ENCODE data around the gene SYT1.

Gene SYT1

GRCh38 chr12:79452906-79453305, 588.3 kb downstream of the SYT1 start:
- H3K4me3 ChIP-seq (ENCODE audit: low read depth, low read length) = no peak overlapping the region
- no peak overlapping the region for H3K27ac ChIP-seq (ENCODE audit: low read depth, low read length)
- H3K9me3 ChIP-seq (ENCODE audit: control insufficient read depth, insufficient read depth, low read length) = no peaks in the 10 kb centered on the region
- no peaks in the 10 kb centered on the region for H3K36me3 ChIP-seq (ENCODE audit: control insufficient read depth, insufficient read depth, low read length)
- H3K4me1 ChIP-seq (ENCODE audit: control insufficient read depth, insufficient read depth, low read length) = peaks cover 27% of the 10 kb centered on the region
- no peak overlapping the region for H3K9ac ChIP-seq (ENCODE audit: low read depth, low read length)
- H3K27me3 ChIP-seq (ENCODE audit: control insufficient read depth, insufficient read depth, low read length) = no peaks in the 10 kb centered on the region

GRCh38 chr12:79453820-79454219, 589.2 kb downstream of the SYT1 start:
- H3K27me3 ChIP-seq (ENCODE audit: control insufficient read depth, insufficient read depth, low read length) = no peaks in the 10 kb centered on the region
- H3K27ac ChIP-seq (ENCODE audit: low read depth, low read length) = no peak overlapping the region
- H3K4me3 ChIP-seq (ENCODE audit: low read depth, low read length) = no peak overlapping the region
- no peak overlapping the region for H3K9ac ChIP-seq (ENCODE audit: low read depth, low read length)
- H3K36me3 ChIP-seq (ENCODE audit: control insufficient read depth, insufficient read depth, low read length) = no peaks in the 10 kb centered on the region
- H3K9me3 ChIP-seq (ENCODE audit: control insufficient read depth, insufficient read depth, low read length) = no peaks in the 10 kb centered on the region
- H3K4me1 ChIP-seq (ENCODE audit: control insufficient read depth, insufficient read depth, low read length) = peaks cover 27% of the 10 kb centered on the region

- Histone ChIP-seq H3K27me3 (ENCODE audit: control insufficient read depth, insufficient read depth, low read length) (no peaks in the 10 kb centered on the region), H3K4me3 (ENCODE audit: low read depth, low read length) (no peak overlapping the region), H3K27ac (ENCODE audit: low read depth, low read length) (no peak overlapping the region), H3K36me3 (ENCODE audit: control insufficient read depth, insufficient read depth, low read length) (no peaks in the 10 kb centered on the region), H3K9me3 (ENCODE audit: control insufficient read depth, insufficient read depth, low read length) (no peaks in the 10 kb centered on the region), H3K4me1 (ENCODE audit: control insufficient read depth, insufficient read depth, low read length) (peaks cover 27% of the 10 kb centered on the region), H3K9ac (ENCODE audit: low read depth, low read length) (no peak overlapping the region)
Measured at GRCh38 chr12:79454338-79454843, 589.8 kb downstream of the SYT1 start.

- Histone ChIP-seq H3K9me3 (ENCODE audit: control insufficient read depth, insufficient read depth, low read length) (no peaks in the 10 kb centered on the region), H3K27me3 (ENCODE audit: control insufficient read depth, insufficient read depth, low read length) (no peaks in the 10 kb centered on the region), H3K9ac (ENCODE audit: low read depth, low read length) (no peak overlapping the region), H3K4me1 (ENCODE audit: control insufficient read depth, insufficient read depth, low read length) (peaks cover 27% of the 10 kb centered on the region), H3K4me3 (ENCODE audit: low read depth, low read length) (no peak overlapping the region), H3K27ac (ENCODE audit: low read depth, low read length) (no peak overlapping the region), H3K36me3 (ENCODE audit: control insufficient read depth, insufficient read depth, low read length) (no peaks in the 10 kb centered on the region)
Measured at GRCh38 chr12:79455286-79455685, 590.7 kb downstream of the SYT1 start.

GRCh38 chr12:79482323-79482722, 617.7 kb downstream of the SYT1 start:
- H3K36me3 ChIP-seq (ENCODE audit: control insufficient read depth, insufficient read depth, low read length) = no peaks in the 10 kb centered on the region
- peak overlapping the region; percentile 19; the same call in 1 of the 2 replicates for H3K9ac ChIP-seq (ENCODE audit: low read depth, low read length)
- H3K9me3 ChIP-seq (ENCODE audit: control insufficient read depth, insufficient read depth, low read length) = no peaks in the 10 kb centered on the region
- peaks cover 13% of the 10 kb centered on the region for H3K4me1 ChIP-seq (ENCODE audit: control insufficient read depth, insufficient read depth, low read length)
- no peaks in the 10 kb centered on the region for H3K27me3 ChIP-seq (ENCODE audit: control insufficient read depth, insufficient read depth, low read length)
- H3K27ac ChIP-seq (ENCODE audit: low read depth, low read length) = no peak overlapping the region
- H3K4me3 ChIP-seq (ENCODE audit: low read depth, low read length) = no peak overlapping the region

- Histone ChIP-seq H3K9me3 (ENCODE audit: control insufficient read depth, insufficient read depth, low read length) (no peaks in the 10 kb centered on the region), H3K4me3 (ENCODE audit: low read depth, low read length) (no peak overlapping the region), H3K36me3 (ENCODE audit: control insufficient read depth, insufficient read depth, low read length) (no peaks in the 10 kb centered on the region), H3K9ac (ENCODE audit: low read depth, low read length) (no peak overlapping the region), H3K4me1 (ENCODE audit: control insufficient read depth, insufficient read depth, low read length) (peaks cover 13% of the 10 kb centered on the region), H3K27me3 (ENCODE audit: control insufficient read depth, insufficient read depth, low read length) (no peaks in the 10 kb centered on the region), H3K27ac (ENCODE audit: low read depth, low read length) (no peak overlapping the region)
Measured at GRCh38 chr12:79482921-79483320, 618.3 kb downstream of the SYT1 start.

GRCh38 chr12:79486154-79486553, 621.6 kb downstream of the SYT1 start:
- no peak overlapping the region for H3K9ac ChIP-seq (ENCODE audit: low read depth, low read length)
- no peaks in the 10 kb centered on the region for H3K36me3 ChIP-seq (ENCODE audit: control insufficient read depth, insufficient read depth, low read length)
- no peak overlapping the region for H3K4me3 ChIP-seq (ENCODE audit: low read depth, low read length)
- no peaks in the 10 kb centered on the region for H3K9me3 ChIP-seq (ENCODE audit: control insufficient read depth, insufficient read depth, low read length)
- no peaks in the 10 kb centered on the region for H3K27me3 ChIP-seq (ENCODE audit: control insufficient read depth, insufficient read depth, low read length)
- peaks cover 13% of the 10 kb centered on the region for H3K4me1 ChIP-seq (ENCODE audit: control insufficient read depth, insufficient read depth, low read length)
- H3K27ac ChIP-seq (ENCODE audit: low read depth, low read length) = no peak overlapping the region

GRCh38 chr12:79487386-79488110, 623.0 kb downstream of the SYT1 start:
- peaks cover 4% of the 10 kb centered on the region for H3K4me1 ChIP-seq (ENCODE audit: control insufficient read depth, insufficient read depth, low read length)
- peaks cover 4% of the 10 kb centered on the region; the same call in 1 of the 2 replicates for H3K9me3 ChIP-seq (ENCODE audit: control insufficient read depth, insufficient read depth, low read length)
- H3K27me3 ChIP-seq (ENCODE audit: control insufficient read depth, insufficient read depth, low read length) = no peaks in the 10 kb centered on the region

More at GRCh38 chr12:79487386-79488110, 623.0 kb downstream of the SYT1 start:
- no peaks in the 10 kb centered on the region for H3K36me3 ChIP-seq (ENCODE audit: control insufficient read depth, insufficient read depth, low read length)
- H3K4me3 ChIP-seq (ENCODE audit: low read depth, low read length) = no peak overlapping the region
- no peak overlapping the region for H3K9ac ChIP-seq (ENCODE audit: low read depth, low read length)
- no peak overlapping the region for H3K27ac ChIP-seq (ENCODE audit: low read depth, low read length)

Data from HUES48 (cell line).